GM06990 (cell line): ENCODE results near the gene KIF25.

Experiments used
- DNase-seq: peaks from one replicate; pipeline ENCODE4 v3.0.0-alpha.2; 2011; ENCODE audit not compliant: insufficient read length; ENCODE audit errors: extremely low read depth
- H3K27me3 ChIP-seq: replicated peaks from 2 replicates; pipeline ENCODE4 v1.6.0; 2011; ENCODE audit warnings: low read length; ENCODE audit not compliant: control insufficient read depth, insufficient read depth
- H3K36me3 ChIP-seq: 2 replicates; pipeline ENCODE4 v1.5.1; 2011; ENCODE audit warnings: low read length; ENCODE audit not compliant: control insufficient read depth, insufficient read depth
- H3K4me3 ChIP-seq: replicated peaks from 2 replicates; pipeline ENCODE4 v1.5.1; 2011; ENCODE audit warnings: low read depth, mild to moderate bottlenecking, control low read depth, low read length
- TF ChIP-seq, protein P1 (sequence below): IDR thresholded peaks from 2 replicates; pipeline ENCODE4 v1.5.1; 2011; ENCODE audit warnings: low read length, control low read depth, mild to moderate bottlenecking, inconsistent platforms; ENCODE audit not compliant: insufficient read depth, poor library complexity, severe bottlenecking

The KIF25 gene

GRCh38 chr6:168081858-168082546 lies 84.5 kb downstream of the KIF25 start:
- Histone ChIP-seq H3K36me3 (no peaks in the 10 kb centered on the region), H3K27me3 (no peaks in the 10 kb centered on the region), H3K4me3 (no peak overlapping the region)
- TF ChIP-seq, protein P1, sequence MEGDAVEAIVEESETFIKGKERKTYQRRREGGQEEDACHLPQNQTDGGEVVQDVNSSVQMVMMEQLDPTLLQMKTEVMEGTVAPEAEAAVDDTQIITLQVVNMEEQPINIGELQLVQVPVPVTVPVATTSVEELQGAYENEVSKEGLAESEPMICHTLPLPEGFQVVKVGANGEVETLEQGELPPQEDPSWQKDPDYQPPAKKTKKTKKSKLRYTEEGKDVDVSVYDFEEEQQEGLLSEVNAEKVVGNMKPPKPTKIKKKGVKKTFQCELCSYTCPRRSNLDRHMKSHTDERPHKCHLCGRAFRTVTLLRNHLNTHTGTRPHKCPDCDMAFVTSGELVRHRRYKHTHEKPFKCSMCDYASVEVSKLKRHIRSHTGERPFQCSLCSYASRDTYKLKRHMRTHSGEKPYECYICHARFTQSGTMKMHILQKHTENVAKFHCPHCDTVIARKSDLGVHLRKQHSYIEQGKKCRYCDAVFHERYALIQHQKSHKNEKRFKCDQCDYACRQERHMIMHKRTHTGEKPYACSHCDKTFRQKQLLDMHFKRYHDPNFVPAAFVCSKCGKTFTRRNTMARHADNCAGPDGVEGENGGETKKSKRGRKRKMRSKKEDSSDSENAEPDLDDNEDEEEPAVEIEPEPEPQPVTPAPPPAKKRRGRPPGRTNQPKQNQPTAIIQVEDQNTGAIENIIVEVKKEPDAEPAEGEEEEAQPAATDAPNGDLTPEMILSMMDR = no peak
- DNase-seq = no peak

- Histone ChIP-seq H3K36me3 (no peaks in the 10 kb centered on the region), H3K4me3 (no peak overlapping the region), H3K27me3 (no peaks in the 10 kb centered on the region)
- TF ChIP-seq, protein P1 = no peak
- no peak for DNase-seq
These were observed 85.5 kb downstream of the KIF25 start for GRCh38 chr6:168082860-168083513.

GRCh38 chr6:168083514-168083885 lies 86.0 kb downstream of the KIF25 start:
- Histone ChIP-seq H3K36me3 (no peaks in the 10 kb centered on the region), H3K4me3 (no peak overlapping the region), H3K27me3 (no peaks in the 10 kb centered on the region)
- TF ChIP-seq, protein P1 = no peak
- DNase-seq = no peak

DNA sequence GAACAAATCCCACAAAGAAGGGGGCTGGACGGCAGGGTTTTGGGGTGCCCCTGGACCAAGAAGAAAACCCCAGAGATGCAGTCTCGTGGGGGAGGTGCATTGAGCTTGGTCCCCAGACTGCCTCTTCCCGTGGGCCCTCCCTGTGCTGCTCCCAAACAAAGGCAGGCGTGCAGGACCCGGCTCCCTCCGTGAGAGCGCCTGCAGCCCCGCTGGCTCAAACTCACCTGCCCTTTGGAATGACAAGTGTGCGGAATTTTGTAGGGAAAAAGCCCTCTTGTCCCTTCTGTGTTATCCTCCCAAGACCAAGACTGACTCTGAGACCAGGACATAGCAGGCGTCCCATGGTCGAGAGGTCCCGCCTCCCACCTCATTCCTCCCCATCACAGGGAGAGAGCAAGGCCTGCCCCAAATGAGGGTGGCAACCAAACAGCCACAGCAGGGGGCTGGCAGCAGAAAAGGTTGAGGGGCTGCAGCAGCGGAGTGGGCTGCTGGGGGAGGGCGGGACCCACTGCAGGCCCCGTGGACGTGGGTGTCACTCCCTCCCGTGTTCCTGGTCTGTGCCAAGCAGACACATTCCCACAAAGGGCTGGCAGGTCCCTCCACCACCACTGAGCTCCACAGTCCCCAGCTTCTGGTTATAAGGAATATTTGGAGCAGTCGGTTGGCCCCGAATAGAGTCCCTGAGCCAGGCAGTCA lies 87.1 kb downstream of the KIF25 start:
- no peaks in the 10 kb centered on the region for H3K36me3 ChIP-seq
- no peak overlapping the region for H3K4me3 ChIP-seq
- TF ChIP-seq, protein P1 = no peak
- no peaks in the 10 kb centered on the region for H3K27me3 ChIP-seq
- DNase-seq = no peak

GRCh38 chr6:168086066-168086465 lies 88.6 kb downstream of the KIF25 start:
- Histone ChIP-seq H3K36me3 (no peaks in the 10 kb centered on the region), H3K27me3 (no peaks in the 10 kb centered on the region), H3K4me3 (no peak overlapping the region)
- TF ChIP-seq, protein P1 = no peak
- no peak for DNase-seq
